ENCODE data around the gene SLC38A2.

Gene SLC38A2

DNA sequence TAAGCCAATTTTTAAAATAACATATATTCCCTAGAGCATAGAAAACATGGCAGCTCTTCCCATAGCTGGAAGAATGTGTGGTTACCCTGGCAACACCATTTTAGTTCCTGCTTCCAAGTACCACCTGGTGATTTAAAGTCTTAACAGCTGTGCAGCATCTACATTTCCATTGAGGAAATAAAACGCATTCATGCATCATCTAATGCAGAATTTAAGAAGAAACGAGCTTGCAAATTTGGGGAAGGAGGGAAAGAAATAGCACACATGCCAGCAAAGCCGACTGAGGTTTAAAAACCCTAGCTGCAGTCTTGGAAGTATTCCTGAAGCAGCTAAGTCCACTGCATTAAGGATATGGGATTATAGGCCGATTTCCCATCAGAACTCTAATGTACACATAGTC is 22.8 kb upstream of the SLC38A2 start:
- no peak for DNase-seq (ENCODE audit: low read depth)

DNA sequence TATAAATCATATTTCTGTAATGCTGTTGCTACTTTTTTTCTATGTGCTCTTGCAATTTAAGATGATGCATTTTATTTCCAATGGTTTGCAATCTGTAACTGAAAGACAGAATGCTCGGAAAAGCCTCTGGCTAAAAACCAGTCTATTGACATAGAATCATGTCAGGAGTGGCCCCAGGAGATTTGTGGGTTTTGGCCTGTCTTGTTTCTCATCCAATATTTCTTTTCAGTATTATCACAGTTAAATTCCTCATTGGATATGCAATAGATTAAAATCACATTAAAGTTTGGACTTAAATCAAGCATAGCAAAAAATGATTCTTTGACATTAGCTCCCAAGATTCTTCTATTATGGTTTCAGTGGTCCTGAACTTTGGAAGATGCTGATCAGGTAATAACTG is 19.1 kb upstream of the SLC38A2 start:
- DNase-seq (ENCODE audit: low read depth) = peak; percentile 97

DNA sequence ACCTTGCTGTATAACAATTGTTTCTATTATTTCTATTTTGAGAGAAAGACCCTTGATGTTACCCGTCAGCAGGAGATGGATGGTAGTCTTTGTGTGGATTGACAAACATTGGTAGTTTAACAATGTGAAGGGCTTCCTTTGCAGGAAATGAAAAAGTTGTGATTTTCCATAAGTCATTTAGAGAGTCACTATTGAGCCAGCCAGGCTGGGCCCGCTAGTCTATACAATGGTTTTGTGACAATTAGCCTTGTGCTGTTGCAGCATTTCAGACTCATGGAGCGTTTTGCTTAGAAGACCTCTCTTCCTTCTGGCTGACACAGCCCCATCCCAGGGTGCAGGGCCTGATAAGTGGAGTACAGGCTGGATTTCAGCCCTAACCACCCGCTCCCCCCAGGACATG is 18.3 kb upstream of the SLC38A2 start:
- DNase-seq (ENCODE audit: low read depth) = no peak

DNA sequence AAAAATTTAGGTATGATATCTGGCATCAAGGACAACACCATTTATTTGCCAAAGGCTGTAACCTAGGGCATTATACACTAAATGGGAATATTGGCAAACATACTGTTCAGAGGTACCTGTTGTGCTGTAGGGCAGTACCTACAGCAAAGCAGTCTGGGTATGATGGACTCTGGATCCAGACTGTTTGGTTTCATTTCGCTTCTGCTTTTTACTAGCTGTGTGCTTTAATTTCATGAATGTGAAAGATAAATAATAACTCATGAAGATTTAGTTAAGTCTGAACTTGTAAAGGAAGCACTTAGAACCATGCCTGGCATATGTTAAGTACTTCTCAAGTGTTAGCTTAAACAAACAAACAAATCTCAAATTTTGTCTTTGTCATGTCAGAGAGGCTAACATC is 17.7 kb upstream of the SLC38A2 start:
- DNase-seq (ENCODE audit: low read depth) = no peak

DNA sequence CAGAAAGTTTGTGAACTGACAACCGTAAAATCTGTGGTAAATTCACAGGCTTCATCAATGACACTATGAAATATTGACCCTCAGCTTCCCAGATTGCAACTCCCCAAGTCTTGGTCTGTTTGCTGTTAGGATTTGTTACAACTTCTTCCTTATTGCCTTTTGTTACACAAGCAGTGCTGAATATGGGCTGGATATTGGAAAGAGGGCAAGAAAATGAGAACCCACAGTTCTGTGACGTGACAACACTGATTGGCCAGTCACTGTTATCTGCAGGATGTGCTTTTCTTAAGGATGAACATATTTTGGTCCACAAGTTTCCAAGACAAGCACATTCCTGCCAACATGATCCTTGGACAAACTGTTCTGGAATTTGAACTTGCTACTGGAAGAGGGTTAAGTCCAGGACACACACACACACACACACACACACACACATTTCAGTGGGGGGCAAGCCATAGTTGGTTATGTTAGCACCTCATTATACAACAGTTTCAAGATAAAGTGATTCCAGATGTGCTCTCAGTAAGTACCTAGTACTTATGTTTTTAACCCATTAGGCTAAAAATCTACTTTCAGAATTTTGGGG is 16.6 kb upstream of the SLC38A2 start:
- DNase-seq (ENCODE audit: low read depth) = peak; percentile 87

DNA sequence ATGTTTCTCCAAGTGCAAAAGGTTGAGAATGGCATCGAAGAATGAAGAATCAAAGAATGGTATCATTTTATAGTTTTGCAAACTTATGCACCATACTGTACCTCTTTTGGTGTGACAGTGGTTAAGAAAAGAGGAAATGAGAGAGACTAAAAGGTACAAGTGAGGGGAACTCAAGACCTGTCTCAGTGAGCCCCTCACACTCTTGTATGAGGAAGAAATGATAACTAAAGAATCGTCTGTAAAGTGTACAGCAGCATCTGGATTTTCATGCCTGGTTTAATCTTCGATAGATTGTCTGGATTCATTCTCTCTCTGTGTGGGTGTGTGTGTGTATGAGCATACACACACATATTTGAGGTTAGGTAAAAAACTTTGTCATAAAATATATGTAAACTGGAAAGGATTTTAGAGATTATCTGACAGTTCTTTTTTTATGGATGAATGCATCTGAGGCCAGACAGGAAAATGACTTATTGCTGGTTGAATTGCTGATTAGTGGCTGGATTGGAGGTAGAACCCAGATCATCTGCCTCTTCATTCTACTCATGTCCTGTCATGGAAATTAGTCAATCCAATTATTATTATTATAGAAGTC is 16.0 kb upstream of the SLC38A2 start:
- DNase-seq (ENCODE audit: low read depth) = no peak

DNA sequence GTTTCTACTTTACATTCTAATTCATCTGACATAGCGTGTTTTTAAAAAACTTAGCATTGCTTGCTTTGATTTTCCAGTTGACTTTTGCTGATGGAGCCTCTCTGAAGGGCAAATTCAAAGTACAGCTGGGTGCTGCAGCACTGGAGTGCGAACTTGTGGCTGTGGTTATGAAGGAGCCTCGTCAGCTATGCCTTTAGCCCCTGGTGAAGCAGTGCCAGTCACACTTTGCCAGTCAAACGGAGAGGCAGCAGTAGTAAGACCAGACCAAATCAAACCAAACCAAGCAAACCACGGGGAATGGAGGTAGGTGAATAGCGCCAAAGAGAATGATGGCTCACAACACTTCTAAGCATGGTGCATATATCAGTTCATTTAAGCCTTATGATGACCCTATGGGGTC is 15.1 kb upstream of the SLC38A2 start:
- DNase-seq (ENCODE audit: low read depth) = no peak

DNA sequence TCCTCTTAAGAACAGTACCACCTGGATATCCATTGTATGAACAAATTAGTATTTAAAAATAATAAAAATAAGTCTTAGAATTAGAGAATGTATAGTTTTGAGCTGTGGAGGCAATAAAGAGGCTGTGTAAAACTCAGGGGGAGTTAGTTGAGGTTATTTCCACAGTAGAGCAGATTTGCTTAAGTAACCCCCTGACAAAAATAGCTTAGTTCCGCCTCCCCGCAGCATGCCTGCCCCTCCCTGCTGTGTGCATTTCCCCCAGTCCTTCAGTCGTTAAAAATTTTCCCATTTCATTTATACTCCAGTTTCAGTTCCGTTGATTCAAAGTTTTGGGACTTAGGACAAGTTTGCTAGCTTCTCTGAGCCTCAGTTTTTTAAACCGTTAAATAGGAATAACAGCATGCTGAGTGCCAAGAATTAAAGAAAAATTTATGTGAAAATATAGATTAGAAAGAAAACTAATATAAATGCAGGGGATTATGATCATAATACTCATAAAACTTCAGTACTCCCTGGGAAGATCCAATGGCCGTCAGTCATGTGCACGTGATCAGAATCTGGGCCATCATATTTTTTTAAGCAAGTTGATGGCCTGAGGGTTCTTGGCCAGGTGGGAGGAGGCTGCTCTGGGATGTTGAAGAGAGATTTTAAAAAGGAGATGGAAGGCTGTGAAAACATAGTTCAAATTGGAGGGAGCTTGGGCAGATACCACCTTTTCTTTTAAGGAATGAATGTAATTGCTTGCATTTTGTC is 14.5 kb upstream of the SLC38A2 start:
- DNase-seq (ENCODE audit: low read depth) = no peak

DNA sequence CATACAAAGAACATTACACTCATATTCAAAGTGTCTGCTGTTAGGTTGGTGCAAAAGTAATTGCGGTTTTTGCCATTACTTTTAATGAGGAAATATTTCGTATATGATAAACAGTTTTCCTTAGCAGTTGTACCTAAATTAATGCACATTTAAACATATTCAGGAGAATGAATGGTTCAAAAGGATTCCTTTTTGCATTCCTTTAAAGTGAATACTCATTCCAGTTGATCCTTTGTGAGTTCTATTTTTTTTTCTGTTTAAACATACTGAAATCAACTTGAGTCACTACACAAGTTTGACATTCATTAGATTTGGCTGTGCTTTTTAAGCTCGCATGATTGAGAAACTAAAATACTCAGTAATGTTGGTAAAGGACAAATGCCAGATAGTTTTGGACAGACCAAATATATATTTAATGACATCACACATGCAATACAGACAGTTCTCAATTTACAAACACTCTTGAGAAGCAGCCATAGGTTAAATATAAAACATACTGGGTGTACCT is 13.8 kb upstream of the SLC38A2 start:
- peak; percentile 93 for DNase-seq (ENCODE audit: low read depth)

DNA sequence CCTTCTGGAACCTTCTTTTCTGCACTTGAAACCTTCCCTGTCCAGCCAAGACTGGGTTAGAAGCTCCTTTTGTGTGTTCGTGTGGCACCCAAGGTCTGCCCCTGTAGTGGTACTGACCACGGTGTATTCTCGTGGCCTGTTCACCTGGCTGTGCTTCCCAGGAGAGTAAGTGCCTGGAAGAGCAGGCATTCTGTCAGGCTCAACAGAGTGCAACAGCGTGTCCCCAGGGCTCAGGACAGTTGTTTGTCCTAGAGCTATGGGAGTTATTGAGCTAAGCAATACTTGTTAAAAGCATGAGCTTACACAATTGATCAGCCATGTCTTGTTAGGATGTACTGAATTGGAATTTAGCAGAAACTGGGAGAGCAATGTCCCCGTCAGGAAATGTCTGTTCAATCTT is 12.9 kb upstream of the SLC38A2 start:
- no peak for DNase-seq (ENCODE audit: low read depth)

DNA sequence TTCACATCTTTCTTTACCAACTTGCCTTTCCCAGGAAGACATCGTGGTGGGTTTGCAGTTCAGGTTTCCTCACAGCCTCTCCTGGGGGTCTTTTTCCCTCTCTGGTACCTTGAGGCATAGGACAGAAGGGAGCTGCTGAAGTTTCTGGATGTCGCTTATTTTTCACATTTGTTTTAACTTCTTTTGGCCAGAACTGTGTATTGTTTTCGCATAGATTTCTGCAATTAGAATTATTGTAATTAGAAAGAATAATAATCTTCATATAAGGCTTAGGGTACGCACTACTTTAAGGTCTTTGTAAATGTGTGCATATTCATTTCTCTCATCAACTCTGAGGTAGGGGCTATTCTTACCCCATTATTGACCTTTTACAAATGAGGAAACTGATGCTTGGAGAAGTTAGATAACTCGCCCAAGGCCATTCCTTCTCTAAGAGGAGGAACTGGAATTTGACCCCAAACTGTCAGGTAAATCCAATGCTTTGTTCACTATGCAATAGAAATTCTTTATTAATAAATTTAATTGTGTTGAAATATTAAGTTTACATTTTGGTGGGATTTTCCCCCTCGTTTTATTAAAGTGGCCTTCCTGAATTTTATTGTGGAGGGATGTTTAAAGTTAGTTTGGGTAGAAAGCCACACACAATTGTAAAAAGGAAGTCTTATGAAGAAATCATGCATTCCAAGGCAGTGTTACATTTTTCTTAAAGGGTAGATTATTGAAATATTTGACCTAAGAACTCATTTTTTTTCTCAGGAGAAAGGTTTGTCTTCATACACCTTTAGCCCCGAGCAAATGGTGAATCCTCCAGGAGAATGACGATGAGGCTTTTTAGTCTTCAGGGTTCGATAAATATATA is 12.1 kb upstream of the SLC38A2 start:
- no peak for DNase-seq (ENCODE audit: low read depth)

DNA sequence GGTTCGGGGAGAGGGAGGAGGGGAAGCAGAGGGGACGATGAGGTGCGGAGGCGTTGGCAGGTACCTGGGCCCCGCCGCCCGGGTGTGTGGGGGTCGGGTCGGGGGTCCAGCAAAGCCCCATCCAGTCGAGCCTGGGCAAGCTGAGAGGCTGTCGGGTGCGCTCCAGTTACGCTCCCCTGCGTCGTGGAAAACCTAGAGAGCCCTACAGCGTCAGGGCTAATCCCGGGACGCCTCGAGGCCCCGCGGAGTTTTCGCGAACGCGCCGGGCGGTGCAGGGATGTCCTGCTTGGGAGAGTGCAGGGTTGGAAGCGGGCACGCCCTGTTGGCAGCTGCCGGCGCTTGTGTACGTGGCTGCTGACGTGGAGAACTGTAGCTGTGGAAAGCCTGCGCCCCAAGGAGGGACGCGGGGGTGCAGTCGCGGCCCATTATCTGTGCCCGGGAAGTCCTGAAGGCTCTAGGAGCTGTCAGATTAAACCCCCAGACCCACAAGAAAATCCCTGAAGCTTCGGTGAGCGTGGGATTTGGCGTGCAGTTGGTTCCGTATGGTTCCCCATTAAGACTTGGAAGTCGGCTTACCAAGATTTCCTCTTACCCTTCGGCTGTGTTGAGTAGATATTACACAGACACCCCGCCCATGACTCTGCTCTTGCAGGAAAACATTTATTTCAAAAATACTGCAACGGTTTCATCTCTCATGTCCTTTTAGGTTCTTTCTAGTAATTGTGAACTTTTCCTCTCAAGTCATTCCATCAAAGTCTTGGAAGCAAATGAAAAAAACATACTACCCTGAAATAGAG is 11.3 kb upstream of the SLC38A2 start:
- peak; percentile 89 for DNase-seq (ENCODE audit: low read depth)

DNA sequence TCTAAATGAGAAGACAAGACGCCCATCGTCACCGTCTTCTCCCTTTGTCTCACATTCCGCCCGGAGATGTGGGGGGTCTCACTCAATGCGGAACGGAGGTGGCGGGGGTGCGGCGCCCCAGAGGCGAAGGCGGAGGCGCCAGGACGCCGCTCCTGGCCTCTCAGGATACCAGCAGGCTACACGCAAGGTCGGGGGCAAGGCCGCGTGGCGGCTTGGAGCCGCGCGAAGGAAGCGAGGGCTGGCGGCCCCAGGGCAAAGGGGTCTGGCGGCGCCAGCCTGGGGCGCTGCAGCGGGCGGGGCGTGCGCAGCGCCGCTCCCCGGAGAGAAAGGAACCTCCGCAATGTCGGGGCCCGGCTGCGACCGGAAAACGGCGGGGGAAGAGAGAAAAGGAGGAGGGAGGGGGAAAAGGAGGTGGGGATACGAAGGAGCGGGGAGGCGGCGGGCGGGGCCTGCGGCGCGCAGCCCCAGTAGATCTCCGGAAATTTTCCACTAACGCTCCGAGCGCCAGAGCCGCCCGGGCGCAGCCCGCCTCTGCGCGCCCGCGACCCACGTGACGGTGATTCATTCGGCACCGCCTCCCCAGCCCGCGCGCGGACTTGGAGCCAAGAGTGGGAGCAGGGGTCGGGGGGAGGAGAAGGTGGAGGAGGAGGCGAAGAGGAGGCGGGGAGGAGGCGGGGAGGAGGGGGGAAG is 10.5 kb upstream of the SLC38A2 start:
- peak; percentile 94 for DNase-seq (ENCODE audit: low read depth)

DNA sequence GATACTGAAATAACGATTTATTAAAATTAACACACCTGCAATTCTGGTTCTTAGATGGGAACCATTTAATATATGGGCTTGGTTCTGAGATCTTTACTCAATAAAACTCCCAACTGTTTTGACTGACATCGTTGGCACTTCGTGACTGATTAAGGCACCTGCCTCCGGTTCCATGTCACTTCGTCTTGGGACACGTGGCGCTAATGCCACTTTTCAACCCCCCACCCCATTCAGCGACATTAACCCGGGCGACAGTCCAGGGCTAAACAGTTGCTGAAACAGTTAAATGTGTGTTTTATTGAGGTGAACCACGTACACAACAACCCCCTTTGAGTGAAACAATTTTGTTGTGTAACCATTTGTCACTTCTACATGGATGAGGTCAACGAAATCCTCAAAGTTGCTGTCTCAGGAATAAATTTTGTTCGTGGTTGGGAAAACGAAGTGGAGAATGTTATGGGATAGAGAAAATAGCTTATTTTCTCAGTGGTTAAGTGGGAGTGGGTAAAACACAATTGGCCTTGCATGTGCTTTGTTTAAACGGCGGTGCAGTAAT is 9.9 kb upstream of the SLC38A2 start:
- no peak for DNase-seq (ENCODE audit: low read depth)

DNA sequence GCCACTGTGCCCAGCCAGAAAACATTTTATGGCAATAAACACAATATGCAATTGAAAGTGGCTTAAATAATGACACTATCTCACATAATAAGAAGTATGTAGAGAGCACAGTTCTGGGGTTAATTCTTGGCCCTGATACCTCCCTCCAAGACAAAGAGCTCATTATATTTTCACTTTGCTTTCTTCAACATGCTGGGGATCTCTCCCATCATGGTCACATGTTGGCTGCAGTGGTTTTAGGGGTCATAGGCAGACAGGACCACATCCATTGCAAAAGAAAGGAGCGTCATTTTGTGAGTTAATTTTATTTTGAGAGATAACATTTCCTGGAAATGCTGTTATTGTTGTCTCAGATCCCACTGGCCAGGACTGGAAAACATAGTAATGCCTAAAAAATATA is 8.3 kb upstream of the SLC38A2 start:
- no peak for DNase-seq (ENCODE audit: low read depth)

DNA sequence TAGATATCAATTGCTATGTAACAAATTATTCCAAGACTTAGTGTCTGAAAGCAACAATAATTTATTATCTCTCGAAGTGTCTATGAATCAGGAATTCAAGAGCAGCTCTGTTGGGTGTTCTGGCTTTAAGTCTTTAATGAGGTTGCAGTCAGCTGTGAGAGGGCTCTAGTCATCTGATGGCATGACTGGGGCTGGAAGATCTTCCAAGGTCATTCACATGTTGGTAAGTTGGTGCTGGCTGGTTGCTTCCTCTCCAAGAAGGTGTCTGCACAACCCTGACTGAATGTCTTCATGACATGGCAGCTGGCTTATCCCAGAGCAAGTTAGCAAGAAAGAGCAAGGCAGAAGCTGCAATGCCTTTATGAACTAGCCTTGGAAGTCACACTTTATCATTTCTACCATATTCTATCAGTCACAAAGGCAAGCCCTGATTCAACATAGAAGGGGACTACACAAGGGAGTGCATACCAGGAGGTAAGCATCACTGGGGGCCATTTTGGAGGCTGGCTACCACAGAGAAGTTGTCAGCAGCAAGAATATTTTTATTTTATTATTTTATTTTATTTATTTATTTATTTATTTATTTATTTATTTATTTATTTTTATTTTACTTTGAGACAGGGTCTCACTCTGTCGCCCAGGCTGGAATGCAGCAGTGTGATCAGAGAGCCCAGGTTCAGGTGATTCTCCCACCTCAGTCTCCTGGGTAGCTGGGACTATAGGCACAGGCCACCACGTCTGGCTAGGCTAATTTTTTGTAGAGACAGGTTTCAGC is 7.6 kb upstream of the SLC38A2 start:
- no peak for DNase-seq (ENCODE audit: low read depth)

DNA sequence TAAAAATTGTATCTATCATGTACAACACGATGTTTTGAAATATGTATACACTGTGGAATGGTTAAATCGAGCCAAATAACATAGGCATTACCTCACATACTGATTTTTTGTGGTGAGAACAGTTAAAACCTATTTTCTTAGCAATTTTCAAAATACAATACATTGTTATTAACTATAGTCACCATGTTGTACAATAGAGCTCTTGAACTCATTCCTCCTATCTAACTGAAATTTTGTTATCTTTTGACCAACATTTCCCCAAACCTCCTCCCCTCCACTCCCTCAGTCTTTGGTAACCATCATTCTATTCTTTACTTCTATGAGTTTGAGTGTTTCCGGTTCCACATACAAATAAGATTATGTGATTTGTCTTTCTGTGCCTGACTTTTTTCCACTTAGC is 6.8 kb upstream of the SLC38A2 start:
- no peak for DNase-seq (ENCODE audit: low read depth)

DNA sequence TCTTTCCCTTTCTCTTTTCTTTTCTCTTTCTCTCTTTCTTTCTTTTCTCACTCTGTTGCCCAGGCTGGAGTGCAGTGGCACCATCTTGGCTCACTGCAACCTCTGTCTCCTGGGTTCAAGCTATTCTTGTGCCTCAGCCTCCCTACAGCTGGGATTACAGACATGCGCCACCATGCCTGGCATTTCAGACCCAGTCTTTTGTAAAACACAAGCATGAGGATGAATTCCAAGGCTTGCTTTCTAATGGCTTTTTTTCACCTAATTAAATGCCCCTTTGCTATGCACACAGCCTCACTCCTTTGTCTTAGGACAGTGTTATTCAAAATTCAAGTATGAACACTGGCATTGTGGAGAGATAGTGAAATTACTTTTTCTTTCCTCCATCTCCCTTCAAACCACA is 6.0 kb upstream of the SLC38A2 start:
- DNase-seq (ENCODE audit: low read depth) = no peak

DNA sequence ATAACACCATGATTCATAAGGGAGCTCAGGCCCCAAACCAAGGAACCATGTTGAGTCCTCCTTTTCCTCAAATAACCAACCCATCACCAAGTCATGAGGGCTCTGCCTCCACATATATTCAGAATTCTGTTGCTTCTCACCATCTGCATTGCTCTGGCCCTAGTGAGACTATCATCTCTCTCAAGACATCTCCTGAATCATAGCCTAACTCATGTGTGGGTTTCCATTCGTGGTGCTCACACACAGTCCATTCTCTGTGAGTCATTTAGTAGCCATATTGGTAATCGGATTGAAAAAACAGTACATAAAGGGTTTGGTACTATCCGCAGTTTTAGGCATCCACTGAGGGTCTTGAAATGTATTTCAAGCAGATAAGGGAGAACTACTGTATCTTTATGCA is 5.1 kb upstream of the SLC38A2 start:
- peak; percentile 43 for DNase-seq (ENCODE audit: low read depth)

DNA sequence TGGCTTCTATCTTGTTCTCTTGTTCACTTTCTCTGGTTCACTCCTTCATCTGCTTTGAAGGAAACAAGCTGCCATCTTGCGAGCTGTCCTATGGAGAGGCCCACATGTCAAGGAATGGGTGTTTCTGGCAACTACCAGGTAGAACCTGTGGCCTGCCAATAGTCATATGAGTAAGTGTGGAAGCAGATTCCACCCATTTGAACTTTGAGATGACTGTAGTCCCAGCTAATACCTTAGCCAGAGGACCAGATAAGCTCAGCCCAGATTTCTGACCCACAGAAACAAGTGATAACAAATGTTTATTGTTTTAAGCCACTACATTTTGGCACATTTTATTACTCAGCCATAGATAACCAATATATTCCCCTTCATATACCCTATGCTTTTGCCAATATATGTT is 4.0 kb upstream of the SLC38A2 start:
- DNase-seq (ENCODE audit: low read depth) = no peak
